Measurements from ENCODE around the gene PDE1A. TPM values are rescaled to one million over a fixed set of nuclear protein-coding genes. Genes with fewer than 3 reads are reported as not detected.

PDE1A gene
- total and polyA plus RNA-seq, 2 of the 13 experiments (the other 11 are each of a cell fraction or from before 2014, with no cell fraction given), result not detected

DNA sequence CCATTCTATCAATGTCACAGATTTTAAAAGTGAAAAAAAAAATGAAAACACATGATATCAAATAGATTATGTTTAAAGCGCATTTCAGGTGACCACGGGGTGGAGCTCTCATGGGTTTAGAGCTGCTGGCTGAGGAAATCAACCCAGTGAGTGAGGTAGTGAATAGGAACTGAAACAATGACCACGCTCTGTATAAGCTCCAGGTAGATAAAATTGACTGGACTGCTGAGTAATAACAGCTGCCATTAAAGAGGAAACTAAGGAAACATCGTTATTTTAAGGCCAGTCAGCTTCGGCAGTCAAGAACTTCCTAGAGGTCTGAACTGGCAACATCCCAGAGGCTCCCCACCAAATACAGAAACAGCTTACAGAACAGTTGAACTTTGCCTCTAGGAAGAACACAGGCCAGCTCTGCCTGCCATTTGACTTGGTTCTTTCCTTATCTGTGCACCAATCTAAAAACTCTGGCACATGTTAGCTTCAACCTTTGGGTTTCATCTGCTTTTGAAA lies 185.9 kb downstream of the PDE1A start (continued):
- TF ChIP-seq, protein P1, sequence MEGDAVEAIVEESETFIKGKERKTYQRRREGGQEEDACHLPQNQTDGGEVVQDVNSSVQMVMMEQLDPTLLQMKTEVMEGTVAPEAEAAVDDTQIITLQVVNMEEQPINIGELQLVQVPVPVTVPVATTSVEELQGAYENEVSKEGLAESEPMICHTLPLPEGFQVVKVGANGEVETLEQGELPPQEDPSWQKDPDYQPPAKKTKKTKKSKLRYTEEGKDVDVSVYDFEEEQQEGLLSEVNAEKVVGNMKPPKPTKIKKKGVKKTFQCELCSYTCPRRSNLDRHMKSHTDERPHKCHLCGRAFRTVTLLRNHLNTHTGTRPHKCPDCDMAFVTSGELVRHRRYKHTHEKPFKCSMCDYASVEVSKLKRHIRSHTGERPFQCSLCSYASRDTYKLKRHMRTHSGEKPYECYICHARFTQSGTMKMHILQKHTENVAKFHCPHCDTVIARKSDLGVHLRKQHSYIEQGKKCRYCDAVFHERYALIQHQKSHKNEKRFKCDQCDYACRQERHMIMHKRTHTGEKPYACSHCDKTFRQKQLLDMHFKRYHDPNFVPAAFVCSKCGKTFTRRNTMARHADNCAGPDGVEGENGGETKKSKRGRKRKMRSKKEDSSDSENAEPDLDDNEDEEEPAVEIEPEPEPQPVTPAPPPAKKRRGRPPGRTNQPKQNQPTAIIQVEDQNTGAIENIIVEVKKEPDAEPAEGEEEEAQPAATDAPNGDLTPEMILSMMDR (CRISPR knock-in tag; IDR thresholded peaks at IDR 0.05), result peak; percentile 70
- TF ChIP-seq RNF2 (conservative IDR thresholded peaks at IDR 0.05; ENCODE audit: low read depth) (no peak), NKX3-1 (CRISPR knock-in tag; IDR thresholded peaks at IDR 0.05) (no peak), GABPA (IDR thresholded peaks at IDR 0.05; ENCODE audit: low read depth, low read length) (no peak), GABPA (CRISPR knock-in tag; IDR thresholded peaks at IDR 0.05; ENCODE audit: low read depth) (no peak), ZNF496 (CRISPR knock-in tag; IDR thresholded peaks at IDR 0.05; ENCODE audit: insufficient replicate concordance) (no peak), PAF1 (CRISPR knock-in tag; IDR thresholded peaks at IDR 0.05) (no peak), ZNF558 (CRISPR knock-in tag; IDR thresholded peaks at IDR 0.05; ENCODE audit: borderline replicate concordance) (no peak), ZNF354B (CRISPR knock-in tag; IDR thresholded peaks at IDR 0.05) (no peak), ZNF343 (CRISPR knock-in tag; IDR thresholded peaks at IDR 0.05) (no peak), SSRP1 (CRISPR knock-in tag; IDR thresholded peaks at IDR 0.05) (no peak), ZFP41 (CRISPR knock-in tag; IDR thresholded peaks at IDR 0.05; ENCODE audit: borderline replicate concordance) (no peak), RELA (CRISPR knock-in tag; IDR thresholded peaks at IDR 0.05) (no peak), ZNF782 (CRISPR knock-in tag; IDR thresholded peaks at IDR 0.05; ENCODE audit: borderline replicate concordance) (no peak), HOXA7 (CRISPR knock-in tag; IDR thresholded peaks at IDR 0.05) (no peak), ZSCAN25 (CRISPR knock-in tag; IDR thresholded peaks at IDR 0.05) (no peak), ZNF749 (CRISPR knock-in tag; IDR thresholded peaks at IDR 0.05; ENCODE audit: borderline replicate concordance) (no peak), ZNF232 (CRISPR knock-in tag; IDR thresholded peaks at IDR 0.05; ENCODE audit: borderline replicate concordance) (0 out of 2 replicates have a peak, but pooled peaks have one; percentile 51), SRSF4 (IDR thresholded peaks at IDR 0.05; ENCODE audit: low read depth, low read length, poor library complexity, severe bottlenecking) (no peak), SAP130 (CRISPR knock-in tag; IDR thresholded peaks at IDR 0.05; ENCODE audit: low read depth) (0 out of 2 replicates have a peak, but pooled peaks have one; percentile 17), RBAK (CRISPR knock-in tag; IDR thresholded peaks at IDR 0.05) (no peak), KAT7 (CRISPR knock-in tag; IDR thresholded peaks at IDR 0.05; ENCODE audit: borderline replicate concordance) (no peak), ZNF230 (CRISPR knock-in tag; IDR thresholded peaks at IDR 0.05) (no peak)
- TF ChIP-seq, protein P2, sequence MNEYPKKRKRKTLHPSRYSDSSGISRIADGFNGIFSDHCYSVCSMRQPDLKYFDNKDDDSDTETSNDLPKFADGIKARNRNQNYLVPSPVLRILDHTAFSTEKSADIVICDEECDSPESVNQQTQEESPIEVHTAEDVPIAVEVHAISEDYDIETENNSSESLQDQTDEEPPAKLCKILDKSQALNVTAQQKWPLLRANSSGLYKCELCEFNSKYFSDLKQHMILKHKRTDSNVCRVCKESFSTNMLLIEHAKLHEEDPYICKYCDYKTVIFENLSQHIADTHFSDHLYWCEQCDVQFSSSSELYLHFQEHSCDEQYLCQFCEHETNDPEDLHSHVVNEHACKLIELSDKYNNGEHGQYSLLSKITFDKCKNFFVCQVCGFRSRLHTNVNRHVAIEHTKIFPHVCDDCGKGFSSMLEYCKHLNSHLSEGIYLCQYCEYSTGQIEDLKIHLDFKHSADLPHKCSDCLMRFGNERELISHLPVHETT (CRISPR knock-in tag; conservative IDR thresholded peaks at IDR 0.05), result no peak
- TF ChIP-seq, protein P3, sequence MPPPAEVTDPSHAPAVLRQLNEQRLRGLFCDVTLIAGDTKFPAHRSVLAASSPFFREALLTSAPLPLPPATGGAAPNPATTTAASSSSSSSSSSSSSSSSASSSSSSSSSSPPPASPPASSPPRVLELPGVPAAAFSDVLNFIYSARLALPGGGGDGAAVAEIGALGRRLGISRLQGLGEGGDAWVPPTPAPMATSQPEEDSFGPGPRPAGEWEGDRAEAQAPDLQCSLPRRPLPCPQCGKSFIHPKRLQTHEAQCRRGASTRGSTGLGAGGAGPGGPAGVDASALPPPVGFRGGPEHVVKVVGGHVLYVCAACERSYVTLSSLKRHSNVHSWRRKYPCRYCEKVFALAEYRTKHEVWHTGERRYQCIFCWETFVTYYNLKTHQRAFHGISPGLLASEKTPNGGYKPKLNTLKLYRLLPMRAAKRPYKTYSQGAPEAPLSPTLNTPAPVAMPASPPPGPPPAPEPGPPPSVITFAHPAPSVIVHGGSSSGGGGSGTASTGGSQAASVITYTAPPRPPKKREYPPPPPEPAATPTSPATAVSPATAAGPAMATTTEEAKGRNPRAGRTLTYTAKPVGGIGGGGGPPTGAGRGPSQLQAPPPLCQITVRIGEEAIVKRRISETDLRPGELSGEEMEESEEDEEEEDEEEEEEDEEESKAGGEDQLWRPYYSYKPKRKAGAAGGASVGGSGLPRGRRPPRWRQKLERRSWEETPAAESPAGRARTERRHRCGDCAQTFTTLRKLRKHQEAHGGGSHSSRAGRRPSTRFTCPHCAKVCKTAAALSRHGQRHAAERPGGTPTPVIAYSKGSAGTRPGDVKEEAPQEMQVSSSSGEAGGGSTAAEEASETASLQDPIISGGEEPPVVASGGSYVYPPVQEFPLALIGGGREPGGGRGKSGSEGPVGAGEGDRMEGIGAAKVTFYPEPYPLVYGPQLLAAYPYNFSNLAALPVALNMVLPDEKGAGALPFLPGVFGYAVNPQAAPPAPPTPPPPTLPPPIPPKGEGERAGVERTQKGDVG (CRISPR knock-in tag; IDR thresholded peaks at IDR 0.05; ENCODE audit: borderline replicate concordance), result no peak
- TF ChIP-seq, protein P4, sequence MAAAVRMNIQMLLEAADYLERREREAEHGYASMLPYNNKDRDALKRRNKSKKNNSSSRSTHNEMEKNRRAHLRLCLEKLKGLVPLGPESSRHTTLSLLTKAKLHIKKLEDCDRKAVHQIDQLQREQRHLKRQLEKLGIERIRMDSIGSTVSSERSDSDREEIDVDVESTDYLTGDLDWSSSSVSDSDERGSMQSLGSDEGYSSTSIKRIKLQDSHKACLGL (CRISPR knock-in tag; IDR thresholded peaks at IDR 0.05), result no peak

Measured in HepG2 (cell line).